Natural killer cell treated with Interleukin-12 subunit alpha and Interleukin-12 subunit beta and Interleukin-15 and Interleukin-18, amount 100 ng/mL, for 72 hours (primary cell): ENCODE measurements around the gene TSPY4. TPM values are rescaled to one million over a fixed set of nuclear protein-coding genes. Genes with fewer than 3 reads are reported as not detected.
"Not testable (repeated sequence)": the region's sequence is repeated elsewhere in the genome, so short reads cannot be mapped to it uniquely, and the experiment has no call there.

Experiments used
- ATAC-seq, 2 donors: fragments of 150-1000 bp; cut with Tn5 transposase in 1 of 2; sonication (Bioruptor Pico), chemical (Tn5 transposase) in 1 of 2; 2 replicates each; pipeline ENCODE4 v1.10.0; 2021
- DNase-seq: peaks from one replicate; pipeline ENCODE4 v3.0.0; 2022; ENCODE audit warnings: low spot score
- H3K27ac Mint-ChIP-seq, 2 donors: 1 replicate in 1 of 2; 2 replicates in 1 of 2; pipeline ENCODE4 v1.8.0; 2022; ENCODE audit warnings: mixed read lengths in 2 of 2, mild to moderate bottlenecking in 1 of 2, moderate library complexity in 1 of 2
- H3K27me3 Mint-ChIP-seq, 2 donors: 1 replicate in 1 of 2; 2 replicates in 1 of 2; pipeline ENCODE4 v1.8.0; 2022; ENCODE audit warnings: mixed read lengths in 2 of 2
- H3K36me3 Mint-ChIP-seq: one replicate; pipeline ENCODE4 v1.8.0; 2022; ENCODE audit warnings: mixed read lengths
- H3K4me1 Mint-ChIP-seq, 2 donors: 1 replicate in 1 of 2; 2 replicates in 1 of 2; pipeline ENCODE4 v1.8.0; 2022; ENCODE audit warnings: low read depth in 2 of 2, mixed read lengths in 2 of 2, mild to moderate bottlenecking in 1 of 2
- H3K4me3 Mint-ChIP-seq: one replicate; pipeline ENCODE4 v1.8.0; 2022; ENCODE audit warnings: mixed read lengths
- H3K9me3 Mint-ChIP-seq: 2 replicates; pipeline ENCODE4 v1.8.0; 2022; ENCODE audit warnings: mixed read lengths
- total RNA-seq, 2 donors: library from RNA; stranded (reverse); gene quantifications; one replicate each; pipeline ENCODE4 v1.2.3, GENCODE V29; 2022

Gene TSPY4, protein sequence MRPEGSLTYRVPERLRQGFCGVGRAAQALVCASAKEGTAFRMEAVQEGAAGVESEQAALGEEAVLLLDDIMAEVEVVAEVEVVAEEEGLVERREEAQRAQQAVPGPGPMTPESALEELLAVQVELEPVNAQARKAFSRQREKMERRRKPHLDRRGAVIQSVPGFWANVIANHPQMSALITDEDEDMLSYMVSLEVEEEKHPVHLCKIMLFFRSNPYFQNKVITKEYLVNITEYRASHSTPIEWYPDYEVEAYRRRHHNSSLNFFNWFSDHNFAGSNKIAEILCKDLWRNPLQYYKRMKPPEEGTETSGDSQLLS
- total RNA-seq, result not detected

GRCh38 chrY:9337164-9337563 is at the start of gene TSPY4:
Gene TSPY4 (plus strand): TSS chrY:9337464. CDS start chrY:9337510, 46 bp downstream.
- not testable (repeated sequence) for H3K4me1 Mint-ChIP-seq, H3K36me3 Mint-ChIP-seq, ATAC-seq, H3K27ac Mint-ChIP-seq, H3K4me3 Mint-ChIP-seq, H3K27me3 Mint-ChIP-seq, DNase-seq, H3K9me3 Mint-ChIP-seq

DNA sequence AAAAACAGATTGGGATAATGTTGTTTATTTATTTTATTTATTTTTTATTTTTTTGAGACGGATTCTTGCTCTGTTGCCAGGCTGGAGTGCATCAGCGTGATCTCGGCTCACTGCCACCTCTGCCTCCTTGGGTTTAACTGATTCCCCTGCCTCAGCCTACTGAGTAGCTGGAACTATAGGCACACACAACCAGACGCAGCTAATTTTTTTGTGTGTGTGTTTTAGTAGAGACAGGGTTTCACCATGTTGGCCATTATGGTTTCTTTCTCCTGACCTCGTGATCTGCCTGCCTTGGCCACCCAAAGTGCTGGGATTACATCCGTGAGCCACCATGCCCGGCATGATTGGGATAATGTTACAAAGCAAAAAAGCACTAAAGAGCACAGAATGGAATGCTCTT is 16.3 kb upstream of the TSPY4 start:
- no peaks in the 10 kb centered on the region for H3K36me3 Mint-ChIP-seq
- H3K27me3 Mint-ChIP-seq, result no peaks in the 10 kb centered on the region
- H3K4me3 Mint-ChIP-seq, result no peak overlapping the region
- DNase-seq (no peak), ATAC-seq (no peak)
- H3K9me3 Mint-ChIP-seq, result no peaks in the 10 kb centered on the region
- no peak overlapping the region for H3K27ac Mint-ChIP-seq
- no peaks in the 10 kb centered on the region for H3K4me1 Mint-ChIP-seq

DNA sequence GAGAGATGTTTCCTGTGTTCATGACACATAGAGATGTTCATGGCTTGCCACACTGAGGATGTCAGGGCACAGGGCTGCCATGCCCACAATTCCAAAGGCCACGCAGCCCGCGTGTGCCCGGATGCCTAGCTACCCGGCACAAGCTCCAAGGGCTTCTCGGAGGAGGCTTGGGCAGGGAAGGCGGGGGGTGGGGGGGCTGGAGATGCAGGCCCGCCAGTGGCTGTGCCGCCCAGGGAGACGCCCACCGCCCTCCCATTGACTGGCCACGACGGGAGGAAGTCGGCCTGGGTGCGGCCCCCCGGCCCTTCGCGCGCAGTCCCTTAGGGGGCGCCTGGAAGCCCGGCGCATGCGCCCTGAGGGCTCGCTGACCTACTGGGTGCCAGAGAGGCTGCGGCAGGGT is 20.2 kb downstream of the TSPY4 start, which contains the start of gene TSPY8:
Gene TSPY8 (plus strand): TSS at position 301 of the 400 bp plus-strand sequence. CDS start 46 bp downstream, at position 347.
- H3K27me3 Mint-ChIP-seq, H3K4me1 Mint-ChIP-seq, H3K36me3 Mint-ChIP-seq, H3K4me3 Mint-ChIP-seq, H3K9me3 Mint-ChIP-seq, ATAC-seq, DNase-seq, H3K27ac Mint-ChIP-seq: not testable (repeated sequence)

Other genes starting within 250 kb of the TSPY4 start
- not detected for gene TSPY8, start 20.3 kb downstream of the TSPY4 start, total RNA-seq
- gene TSPY3, start 61.0 kb downstream of the TSPY4 start, total RNA-seq, result not detected
- gene TSPY1, start 129.5 kb downstream of the TSPY4 start, total RNA-seq, result not detected
- not detected for gene TSPY9, start 149.8 kb downstream of the TSPY4 start, total RNA-seq
- not detected for gene TSPY10, start 190.4 kb downstream of the TSPY4 start, total RNA-seq